Left ventricle myocardium inferior (tissue), 1 donor: ENCODE measurements around the gene IGSF23. TPM values are rescaled to one million over a fixed set of nuclear protein-coding genes. Genes with fewer than 3 reads are reported as not detected.

Experiments used
- DNase-seq: peaks from one replicate; pipeline ENCODE4 v3.0.0-alpha.2; 2020
- H3K27ac ChIP-seq: fragments of 200-600 bp; replicated peaks from 2 replicates; pipeline ENCODE4 v1.8.0; 2021
- H3K27me3 ChIP-seq: fragments of 200-600 bp; 2 replicates; pipeline ENCODE4 v1.8.0; 2021; ENCODE audit warnings: low read depth
- H3K36me3 ChIP-seq: fragments of 200-600 bp; 2 replicates; pipeline ENCODE4 v1.8.0; 2021
- H3K4me1 ChIP-seq: fragments of 200-600 bp; 2 replicates; pipeline ENCODE4 v1.8.0; 2021
- H3K4me3 ChIP-seq: fragments of 200-600 bp; 2 replicates; pipeline ENCODE4 v1.8.0; 2021; ENCODE audit warnings: mild to moderate bottlenecking, moderate library complexity
- H3K9me3 ChIP-seq: fragments of 200-600 bp; replicated peaks from 2 replicates; pipeline ENCODE4 v1.8.0; 2021
- CTCF ChIP-seq: fragments of 200-600 bp; IDR thresholded peaks from 2 replicates; pipeline ENCODE4 v1.8.0; 2021; ENCODE audit warnings: antibody characterized with exemption, mild to moderate bottlenecking, borderline replicate concordance
- intact Hi-C: fragments of 100-400 bp; cut with micrococcal nuclease; formaldehyde crosslinking; loops from one replicate; pipeline ENCODE4 v1.11.0; 2022
- long read RNA-seq: library from polyadenylated mRNA; unstranded; transcript quantifications from one replicate; pipeline ENCODE4 v2.0.0, GENCODE V29; 2021
- total RNA-seq: library from RNA; stranded (reverse); fragmentation: NEBNext Ultra II Directional; extraction: Animal tissue kit (Norgen Biotek cat#: 25700); gene quantifications from one replicate; pipeline ENCODE4 v1.2.1, GENCODE V29; 2021
- donor health status: DM: no; HTN: yes; CAD: no; lungs with severe emphysema.

Gene IGSF23, protein sequence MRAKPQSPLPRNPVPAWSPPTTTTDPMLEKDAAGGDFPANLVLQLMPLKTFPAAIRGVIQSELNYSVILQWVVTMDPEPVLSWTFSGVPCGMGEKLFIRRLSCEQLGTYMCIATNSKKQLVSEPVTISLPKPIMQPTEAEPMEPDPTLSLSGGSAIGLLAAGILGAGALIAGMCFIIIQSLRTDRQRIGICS
- total RNA-seq, result not detected
- long read RNA-seq, result 0 reads

DNA sequence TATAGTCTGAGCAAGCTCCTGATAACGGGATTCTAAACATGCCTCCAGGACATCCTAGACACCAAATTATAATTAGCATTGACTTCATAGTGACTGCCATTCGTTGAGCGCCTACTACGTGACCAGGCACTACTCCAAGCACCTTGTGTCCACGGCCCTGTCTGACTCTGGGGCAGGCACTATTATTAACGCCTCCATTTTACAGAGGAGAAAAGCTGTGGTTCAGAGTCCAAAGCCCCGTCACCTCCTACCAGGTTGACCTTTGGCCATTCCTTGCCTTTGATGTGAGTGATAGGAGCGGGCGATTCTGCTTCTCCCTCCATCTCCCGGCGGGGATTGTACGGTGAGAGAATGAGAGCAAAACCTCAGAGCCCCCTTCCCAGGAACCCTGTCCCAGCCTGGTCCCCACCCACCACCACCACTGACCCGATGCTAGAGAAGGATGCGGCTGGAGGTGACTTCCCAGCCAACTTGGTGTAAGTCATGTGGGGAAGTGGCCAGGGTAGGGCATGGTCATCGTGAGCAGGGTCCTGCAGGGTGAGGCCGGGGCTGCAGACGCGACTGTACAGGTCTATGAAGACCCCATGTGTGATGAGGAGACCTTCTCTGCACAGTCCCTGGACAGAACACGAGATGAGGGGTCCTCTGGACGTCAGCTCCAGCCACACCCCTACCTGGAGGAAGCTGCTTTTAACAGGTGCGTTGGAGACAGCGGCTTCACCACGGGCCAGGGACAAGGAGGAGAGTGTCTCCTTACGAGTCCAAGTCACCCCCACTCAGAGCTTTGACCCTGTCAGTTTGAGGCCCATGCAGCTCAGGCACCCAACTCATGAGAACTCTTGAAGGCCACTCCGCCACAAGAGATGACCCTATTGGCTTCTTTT lies at the start of gene IGSF23:
Gene IGSF23 (plus strand): TSS at position 269 of the 884 bp plus-strand sequence. CDS start 83 bp downstream, at position 352.
- Histone ChIP-seq H3K9me3 (no peaks in the 10 kb centered on the region), H3K4me3 (no peak within 1 kb of the TSS), H3K27me3 (no peaks in the 10 kb centered on the region), H3K4me1 (peaks cover 11% of the 10 kb centered on the region), H3K36me3 (no peaks in the 10 kb centered on the region), H3K27ac (no peak within 1 kb of the TSS)
- DNase-seq, result no peak
- intact Hi-C loops, result no loop called here
- no peak for TF ChIP-seq CTCF

- intact Hi-C loops, result no loop called here
- DNase-seq, result no peak
- Histone ChIP-seq H3K4me1 (no peaks in the 10 kb centered on the region), H3K36me3 (no peaks in the 10 kb centered on the region), H3K27me3 (peaks cover 41% of the 10 kb centered on the region), H3K4me3 (no peak overlapping the region), H3K9me3 (no peaks in the 10 kb centered on the region), H3K27ac (no peak overlapping the region)
- TF ChIP-seq CTCF, result no peak
Measured at GRCh38 chr19:44566984-44567383, 46.4 kb upstream of the IGSF23 start.

GRCh38 chr19:44567745-44568144 lies 45.6 kb upstream of the IGSF23 start:
- no peak for DNase-seq
- H3K4me1 ChIP-seq, result no peaks in the 10 kb centered on the region
- H3K36me3 ChIP-seq, result no peaks in the 10 kb centered on the region
- H3K27ac ChIP-seq, result no peak overlapping the region
- peaks cover 41% of the 10 kb centered on the region for H3K27me3 ChIP-seq
- no peak overlapping the region for H3K4me3 ChIP-seq
- TF ChIP-seq CTCF, result no peak
- no peaks in the 10 kb centered on the region for H3K9me3 ChIP-seq
- intact Hi-C loops, result no loop called here

DNA sequence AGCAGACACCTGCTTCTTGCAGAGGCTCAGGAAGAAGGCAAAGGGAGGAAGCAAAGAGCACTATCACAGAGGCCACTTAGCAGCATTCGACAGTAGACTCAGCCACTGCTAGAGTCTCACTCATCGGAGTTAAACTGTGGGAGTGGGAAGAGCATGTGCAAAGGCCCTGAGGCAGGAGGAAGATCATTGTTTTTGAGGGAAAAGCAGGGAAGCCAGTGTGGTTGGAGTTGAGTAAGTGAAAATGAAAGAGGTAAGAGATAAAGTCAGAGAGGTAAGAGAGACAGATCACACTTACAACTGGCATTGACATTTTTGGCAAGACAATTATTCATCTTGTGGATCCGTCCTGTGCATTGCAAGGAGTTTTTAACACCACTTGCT lies 42.8 kb upstream of the IGSF23 start:
- DNase-seq, result no peak
- Histone ChIP-seq H3K4me1 (no peaks in the 10 kb centered on the region), H3K4me3 (no peak overlapping the region), H3K9me3 (no peaks in the 10 kb centered on the region), H3K27ac (no peak overlapping the region), H3K36me3 (no peaks in the 10 kb centered on the region), H3K27me3 (peaks cover 41% of the 10 kb centered on the region)
- intact Hi-C loops, result no loop called here
- no peak for TF ChIP-seq CTCF

GRCh38 chr19:44570984-44571684 lies 42.2 kb upstream of the IGSF23 start:
- no peak overlapping the region for H3K4me3 ChIP-seq
- DNase-seq, result no peak
- H3K9me3 ChIP-seq, result no peaks in the 10 kb centered on the region
- peaks cover 37% of the 10 kb centered on the region for H3K27me3 ChIP-seq
- no peak overlapping the region for H3K27ac ChIP-seq
- peak; percentile 82 for TF ChIP-seq CTCF
- H3K36me3 ChIP-seq, result no peaks in the 10 kb centered on the region
- intact Hi-C loops, result no loop called here
- no peaks in the 10 kb centered on the region for H3K4me1 ChIP-seq
